NK-92 treated with Interleukin-12 subunit alpha and Interleukin-12 subunit beta, amount 100 ng/mL, for 24 hours (cell line): ENCODE measurements around the gene PID1.

Source experiments
- DNase-seq: peaks from one replicate; lab custom pipeline; 2025; lab: John Stamatoyannopoulos, UW

PID1 gene

GRCh38 chr2:229270551-229271410 is at the start of gene PID1:
TSS of gene PID1 (minus strand) at chr2:229271287. CDS start at chr2:229271043, 244 bp downstream.
- no peak for DNase-seq

- DNase-seq, result no peak
Observed at GRCh38 chr2:229319558-229319957, 48.5 kb upstream of the PID1 start.

GRCh38 chr2:229314117-229314516 is 43.0 kb upstream of the PID1 start:
- no peak for DNase-seq

GRCh38 chr2:229313591-229313990 is 42.5 kb upstream of the PID1 start:
- DNase-seq, result no peak

- no peak for DNase-seq
Observed at GRCh38 chr2:229301237-229301636, 30.1 kb upstream of the PID1 start.

- no peak for DNase-seq
Observed at GRCh38 chr2:229300790-229301189, 29.7 kb upstream of the PID1 start.

GRCh38 chr2:229300371-229300770 is 29.3 kb upstream of the PID1 start:
- no peak for DNase-seq

GRCh38 chr2:229297247-229297646 is 26.2 kb upstream of the PID1 start:
- DNase-seq, result no peak

- DNase-seq, result no peak
Observed at GRCh38 chr2:229296536-229296935, 25.4 kb upstream of the PID1 start.

GRCh38 chr2:229296016-229296415 is 24.9 kb upstream of the PID1 start:
- no peak for DNase-seq

GRCh38 chr2:229287823-229288222 is 16.7 kb upstream of the PID1 start:
- DNase-seq, result no peak

- DNase-seq, result no peak
Observed at GRCh38 chr2:229282758-229283546, 11.9 kb upstream of the PID1 start.

- no peak for DNase-seq
Observed at GRCh38 chr2:229279516-229279915, 8.4 kb upstream of the PID1 start.

- DNase-seq, result no peak
Observed at GRCh38 chr2:229275506-229275905, 4.4 kb upstream of the PID1 start.

GRCh38 chr2:229273723-229274338 is 2.7 kb upstream of the PID1 start:
- no peak for DNase-seq

GRCh38 chr2:229273006-229273722 is 2.1 kb upstream of the PID1 start:
- no peak for DNase-seq

- no peak for DNase-seq
Observed at GRCh38 chr2:229269941-229270340, 1.1 kb downstream of the PID1 start.

GRCh38 chr2:229269146-229269545 is 1.9 kb downstream of the PID1 start:
- no peak for DNase-seq

- no peak for DNase-seq
Observed at GRCh38 chr2:229268626-229269025, 2.5 kb downstream of the PID1 start.

- no peak for DNase-seq
Observed at GRCh38 chr2:229267080-229267479, 4.0 kb downstream of the PID1 start.

- DNase-seq, result no peak
Observed at GRCh38 chr2:229265727-229266126, 5.4 kb downstream of the PID1 start.

GRCh38 chr2:229261599-229261998 is 9.5 kb downstream of the PID1 start:
- no peak for DNase-seq
